Neural progenitor cell (in vitro differentiated cells): Measurements from ENCODE around the gene PCDH17. TPM values are rescaled to one million over a fixed set of nuclear protein-coding genes. Genes with fewer than 3 reads are reported as not detected.
A peak's percentile ranks its signal among the peaks of the same experiment; 100 is the strongest.

Experiments
- DNase-seq: peaks from one replicate; pipeline ENCODE4 v3.0.0-alpha.2; 2016; ENCODE audit warnings: low spot score
- H2AFZ ChIP-seq: fragments of 200-600 bp; sonication (generic); replicated peaks from 2 replicates; pipeline ENCODE4 v1.6.1; 2016; ENCODE audit warnings: antibody characterized with exemption
- H3F3A ChIP-seq: fragments of 200-600 bp; sonication (generic); 2 replicates; pipeline ENCODE4 v1.6.1; 2016; ENCODE audit warnings: antibody characterized with exemption, low read depth
- H3K27ac ChIP-seq: fragments of 200-600 bp; sonication (generic); 2 replicates; pipeline ENCODE4 v1.5.1; 2016; ENCODE audit warnings: mild to moderate bottlenecking
- H3K27me3 ChIP-seq: fragments of 200-600 bp; sonication (generic); 2 replicates; pipeline ENCODE4 v1.6.1; 2016; ENCODE audit warnings: mild to moderate bottlenecking, moderate library complexity
- H3K36me3 ChIP-seq: fragments of 200-600 bp; sonication (generic); 2 replicates; pipeline ENCODE4 v1.5.1; 2016
- H3K4me1 ChIP-seq: fragments of 200-600 bp; sonication (generic); 2 replicates; pipeline ENCODE4 v1.6.1; 2016; ENCODE audit warnings: mixed run types
- H3K4me2 ChIP-seq: fragments of 200-600 bp; sonication (generic); 2 replicates; pipeline ENCODE4 v1.6.1; 2016
- H3K4me3 ChIP-seq: fragments of 200-600 bp; sonication (generic); 2 replicates; pipeline ENCODE4 v1.5.1; 2016
- H3K79me2 ChIP-seq: fragments of 200-600 bp; sonication (generic); 2 replicates; pipeline ENCODE4 v1.6.1; 2016; ENCODE audit warnings: low read depth
- H3K9ac ChIP-seq: fragments of 200-600 bp; sonication (generic); 2 replicates; pipeline ENCODE4 v1.6.1; 2016
- H3K9me3 ChIP-seq: fragments of 200-600 bp; sonication (generic); 2 replicates; pipeline ENCODE4 v1.5.1; 2016; ENCODE audit warnings: low read depth
- H4K20me1 ChIP-seq: fragments of 200-600 bp; sonication (generic); 2 replicates; pipeline ENCODE4 v1.6.1; 2016; ENCODE audit warnings: low read depth
- H3K27ac Mint-ChIP-seq: 3 replicates; pipeline ENCODE4 v1.8.0; 2021; ENCODE audit warnings: mixed read lengths
- H3K27me3 Mint-ChIP-seq: 2 replicates; pipeline ENCODE4 v1.8.0; 2022; ENCODE audit warnings: low read depth, mild to moderate bottlenecking, inconsistent platforms, moderate library complexity, mixed read lengths; ENCODE audit not compliant: insufficient read depth
- H3K36me3 Mint-ChIP-seq: 3 replicates; pipeline ENCODE4 v1.8.0; 2021; ENCODE audit warnings: mixed read lengths
- H3K4me1 Mint-ChIP-seq: 3 replicates; pipeline ENCODE4 v1.8.0; 2021; ENCODE audit warnings: mixed read lengths
- H3K4me3 Mint-ChIP-seq: 3 replicates; pipeline ENCODE4 v1.8.0; 2021; ENCODE audit warnings: mild to moderate bottlenecking, moderate library complexity, mixed read lengths
- H3K9me3 Mint-ChIP-seq: 3 replicates; pipeline ENCODE4 v1.8.0; 2020; ENCODE audit warnings: mixed read lengths
- EZH2 ChIP-seq: fragments of 200-600 bp; sonication (generic); IDR thresholded peaks from 2 replicates; pipeline ENCODE4 v1.6.1; 2017; ENCODE audit warnings: antibody characterized with exemption, mild to moderate bottlenecking, moderate library complexity
- EZH2phosphoT487 ChIP-seq: fragments of 200-600 bp; sonication (generic); IDR thresholded peaks from 2 replicates; pipeline ENCODE4 v1.6.1; 2017; ENCODE audit warnings: antibody characterized with exemption
- total RNA-seq: library from RNA; depleted of rRNA; stranded (reverse); fragments of >200 nt; gene quantifications from 2 replicates; pipeline ENCODE4 v1.2.3, GENCODE V29; 2015; ENCODE audit warnings: low replicate concordance
- TF ChIP-seq, protein P1 (sequence below): fragments of 200-600 bp; sonication (generic); IDR thresholded peaks from 2 replicates; pipeline ENCODE4 v1.5.1; 2017; ENCODE audit warnings: antibody characterized with exemption, mild to moderate bottlenecking

Gene PCDH17
- total RNA-seq, 1 donor from 2014 or later = 5.3 TPM

DNA sequence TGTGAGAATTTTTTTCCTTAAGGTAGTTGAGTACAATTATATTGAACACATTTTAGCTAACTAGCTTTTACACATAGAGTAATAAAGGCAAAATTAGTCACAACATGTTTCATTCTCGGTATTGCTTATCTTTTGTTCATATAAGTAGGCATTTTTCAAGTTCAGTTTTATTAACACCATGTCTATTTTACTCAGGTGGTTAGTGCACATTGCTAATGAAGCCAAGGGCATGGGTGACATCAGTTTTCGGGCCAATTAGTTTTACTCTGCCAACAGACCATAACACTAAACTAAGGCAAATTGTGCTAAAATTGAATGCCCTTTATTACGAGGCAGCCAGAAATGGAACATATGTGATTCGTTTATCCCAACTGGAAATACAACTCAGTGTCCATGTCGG, 19.6 kb upstream of the PCDH17 start:
- H3K27ac ChIP-seq = no peak overlapping the region
- no peak overlapping the region for H3K27ac Mint-ChIP-seq
- H3K79me2 ChIP-seq = no peaks in the 10 kb centered on the region
- H3K36me3 Mint-ChIP-seq = no peaks in the 10 kb centered on the region
- TF ChIP-seq EZH2 (no peak), EZH2phosphoT487 (no peak)
- TF ChIP-seq, protein P1, sequence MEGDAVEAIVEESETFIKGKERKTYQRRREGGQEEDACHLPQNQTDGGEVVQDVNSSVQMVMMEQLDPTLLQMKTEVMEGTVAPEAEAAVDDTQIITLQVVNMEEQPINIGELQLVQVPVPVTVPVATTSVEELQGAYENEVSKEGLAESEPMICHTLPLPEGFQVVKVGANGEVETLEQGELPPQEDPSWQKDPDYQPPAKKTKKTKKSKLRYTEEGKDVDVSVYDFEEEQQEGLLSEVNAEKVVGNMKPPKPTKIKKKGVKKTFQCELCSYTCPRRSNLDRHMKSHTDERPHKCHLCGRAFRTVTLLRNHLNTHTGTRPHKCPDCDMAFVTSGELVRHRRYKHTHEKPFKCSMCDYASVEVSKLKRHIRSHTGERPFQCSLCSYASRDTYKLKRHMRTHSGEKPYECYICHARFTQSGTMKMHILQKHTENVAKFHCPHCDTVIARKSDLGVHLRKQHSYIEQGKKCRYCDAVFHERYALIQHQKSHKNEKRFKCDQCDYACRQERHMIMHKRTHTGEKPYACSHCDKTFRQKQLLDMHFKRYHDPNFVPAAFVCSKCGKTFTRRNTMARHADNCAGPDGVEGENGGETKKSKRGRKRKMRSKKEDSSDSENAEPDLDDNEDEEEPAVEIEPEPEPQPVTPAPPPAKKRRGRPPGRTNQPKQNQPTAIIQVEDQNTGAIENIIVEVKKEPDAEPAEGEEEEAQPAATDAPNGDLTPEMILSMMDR = no peak
- H3K9ac ChIP-seq = no peak overlapping the region
- H3K4me1 Mint-ChIP-seq = no peaks in the 10 kb centered on the region
- H3K4me3 Mint-ChIP-seq = no peak overlapping the region
- no peak overlapping the region for H3K4me3 ChIP-seq
- no peaks in the 10 kb centered on the region for H3F3A ChIP-seq
- no peaks in the 10 kb centered on the region for H3K9me3 Mint-ChIP-seq
- no peaks in the 10 kb centered on the region for H4K20me1 ChIP-seq
- no peaks in the 10 kb centered on the region for H3K9me3 ChIP-seq
- no peaks in the 10 kb centered on the region for H3K27me3 ChIP-seq
- no peaks in the 10 kb centered on the region for H3K4me1 ChIP-seq
- H3K27me3 Mint-ChIP-seq = peaks cover 2% of the 10 kb centered on the region
- DNase-seq = no peak
- no peak overlapping the region for H2AFZ ChIP-seq
- H3K36me3 ChIP-seq = no peaks in the 10 kb centered on the region
- H3K4me2 ChIP-seq = no peak overlapping the region

DNA sequence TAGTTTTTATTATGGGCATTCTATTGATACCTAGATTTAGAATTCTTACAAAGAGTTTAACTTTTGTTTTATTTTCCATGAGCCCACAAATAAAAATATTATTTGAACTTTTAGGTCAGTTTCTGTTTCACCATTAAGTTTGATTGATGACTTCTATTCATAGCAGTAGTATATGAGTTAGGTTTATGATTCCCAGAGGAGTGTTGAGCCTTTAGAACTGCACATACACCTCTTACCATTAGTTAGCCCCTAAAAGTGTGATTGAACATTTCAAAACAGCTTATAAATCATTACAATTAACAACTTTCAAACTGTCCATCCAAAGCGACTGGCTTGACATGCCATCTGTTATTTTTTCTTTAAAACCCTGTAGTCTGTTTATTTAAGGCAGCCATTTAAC, 19.0 kb upstream of the PCDH17 start:
- Histone ChIP-seq H3K27me3 (no peaks in the 10 kb centered on the region), H3K27ac (no peak overlapping the region), H2AFZ (no peak overlapping the region), H4K20me1 (no peaks in the 10 kb centered on the region), H3K79me2 (no peaks in the 10 kb centered on the region), H3K4me2 (no peak overlapping the region), H3K4me1 (no peaks in the 10 kb centered on the region), H3F3A (no peaks in the 10 kb centered on the region), H3K36me3 (no peaks in the 10 kb centered on the region), H3K4me3 (no peak overlapping the region), H3K9me3 (no peaks in the 10 kb centered on the region), H3K9ac (no peak overlapping the region)
- Mint-ChIP-seq H3K4me1 (no peaks in the 10 kb centered on the region), H3K27ac (no peak overlapping the region), H3K27me3 (peaks cover 2% of the 10 kb centered on the region), H3K9me3 (no peaks in the 10 kb centered on the region), H3K4me3 (no peak overlapping the region), H3K36me3 (no peaks in the 10 kb centered on the region)
- no peak for DNase-seq
- no peak for TF ChIP-seq EZH2
- no peak for TF ChIP-seq EZH2phosphoT487
- TF ChIP-seq, protein P1 = no peak

DNA sequence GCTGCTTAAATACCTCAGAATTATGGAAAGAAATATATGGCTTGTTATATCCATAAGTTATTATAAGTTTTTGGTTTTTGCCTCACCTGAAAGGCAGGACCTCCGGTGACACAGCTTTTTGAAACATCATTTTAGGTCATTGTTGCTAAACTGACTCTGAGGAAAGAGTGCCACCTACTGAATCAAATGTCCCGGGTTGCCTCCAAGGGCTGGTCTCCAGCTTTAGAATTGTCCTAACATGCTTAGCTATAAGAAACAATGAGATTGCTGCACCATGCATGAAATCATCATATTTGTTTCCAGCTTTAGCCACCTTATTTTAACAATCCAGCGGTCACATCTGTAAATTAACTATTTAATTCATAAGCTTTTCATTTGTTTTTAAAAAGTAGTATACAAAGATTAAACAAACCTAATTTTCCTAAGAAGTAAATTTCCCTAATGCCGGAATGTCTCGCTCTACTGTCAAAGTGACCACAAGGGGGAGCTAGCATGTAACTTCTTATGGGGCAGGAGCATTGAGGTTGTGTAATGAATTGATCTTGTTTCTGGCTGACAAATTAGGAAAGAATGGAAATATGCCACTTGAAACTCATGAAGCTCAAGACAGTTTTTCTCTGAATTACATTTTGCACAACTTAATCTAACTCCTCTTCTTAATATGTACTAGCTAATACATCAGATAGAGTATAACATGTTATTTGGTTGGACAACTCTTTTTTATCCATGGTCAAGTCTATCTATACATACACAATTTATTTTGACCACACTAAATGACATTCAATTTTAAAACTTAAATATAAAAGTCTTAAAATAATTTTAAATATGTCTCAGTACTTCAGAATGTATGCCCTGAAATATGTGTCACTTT, 6.7 kb upstream of the PCDH17 start:
- H3K4me3 Mint-ChIP-seq = peak overlapping the region; percentile 9

More for the DNA sequence above, 6.7 kb upstream of the PCDH17 start:
- no peaks in the 10 kb centered on the region for H3K79me2 ChIP-seq
- H4K20me1 ChIP-seq = no peaks in the 10 kb centered on the region
- no peaks in the 10 kb centered on the region for H3F3A ChIP-seq
- peak overlapping the region; percentile 34 for H3K4me3 ChIP-seq
- peaks cover 4% of the 10 kb centered on the region for H3K27me3 Mint-ChIP-seq
- no peaks in the 10 kb centered on the region for H3K36me3 ChIP-seq
- TF ChIP-seq, protein P1 = peak; percentile 98
- no peak for TF ChIP-seq EZH2
- no peaks in the 10 kb centered on the region for H3K36me3 Mint-ChIP-seq
- H3K9ac ChIP-seq = no peak overlapping the region
- H3K27ac Mint-ChIP-seq = no peak overlapping the region
- peak overlapping the region; percentile 60 for H3K4me2 ChIP-seq
- H3K9me3 Mint-ChIP-seq = no peaks in the 10 kb centered on the region
- peaks cover 7% of the 10 kb centered on the region for H3K4me1 Mint-ChIP-seq
- no peak overlapping the region for H2AFZ ChIP-seq
- H3K4me1 ChIP-seq = peaks cover 4% of the 10 kb centered on the region
- H3K9me3 ChIP-seq = no peaks in the 10 kb centered on the region
- no peak overlapping the region for H3K27ac ChIP-seq
- peak; percentile 86 for DNase-seq
- peaks cover 20% of the 10 kb centered on the region for H3K27me3 ChIP-seq
